ENCODE results near the gene HOXC10. TPM values are rescaled to one million over a fixed set of nuclear protein-coding genes. Genes with fewer than 3 reads are reported as not detected.

HOXC10 gene
- polyA plus RNA-seq (ENCODE audit: insufficient read length in 3 of 3) = 10 to 100 TPM; 63.5 to 68.8 (median 64.5) TPM

- peak; percentile 94 to 98 (median 97) for DNase-seq (ENCODE audit: low read depth in 3 of 3, low spot score in 2 of 3)
These were observed at the start of gene HOXC10 for GRCh38 chr12:53984901-53985691. TSS of gene HOXC10 (plus strand) at chr12:53985146. CDS start at chr12:53985260, 114 bp downstream.

GRCh38 chr12:53935383-53936341 is 49.3 kb upstream of the HOXC10 start:
- no peak for DNase-seq (ENCODE audit: low read depth in 3 of 3, low spot score in 2 of 3)

DNA sequence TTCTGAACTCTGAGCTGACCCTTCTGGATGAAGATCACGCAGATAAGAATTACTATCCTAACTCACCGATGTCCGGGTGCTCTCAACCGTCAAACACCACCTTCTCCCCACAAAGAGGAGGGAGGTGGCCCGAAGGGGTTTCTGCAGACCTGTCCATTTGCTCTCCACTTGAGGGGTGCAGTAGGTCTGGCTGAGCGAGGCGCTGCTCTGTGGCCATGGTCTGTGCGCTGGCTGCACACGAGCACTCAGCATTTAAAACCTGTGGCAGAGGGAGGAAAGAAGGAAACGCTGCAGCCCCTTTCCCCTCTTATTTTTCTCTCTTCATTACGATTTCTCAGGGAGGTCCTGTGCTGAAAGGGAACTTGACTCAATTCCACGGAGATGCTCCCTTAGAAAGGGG is 47.8 kb upstream of the HOXC10 start:
- DNase-seq (ENCODE audit: low read depth in 3 of 3, low spot score in 2 of 3) = no peak

DNA sequence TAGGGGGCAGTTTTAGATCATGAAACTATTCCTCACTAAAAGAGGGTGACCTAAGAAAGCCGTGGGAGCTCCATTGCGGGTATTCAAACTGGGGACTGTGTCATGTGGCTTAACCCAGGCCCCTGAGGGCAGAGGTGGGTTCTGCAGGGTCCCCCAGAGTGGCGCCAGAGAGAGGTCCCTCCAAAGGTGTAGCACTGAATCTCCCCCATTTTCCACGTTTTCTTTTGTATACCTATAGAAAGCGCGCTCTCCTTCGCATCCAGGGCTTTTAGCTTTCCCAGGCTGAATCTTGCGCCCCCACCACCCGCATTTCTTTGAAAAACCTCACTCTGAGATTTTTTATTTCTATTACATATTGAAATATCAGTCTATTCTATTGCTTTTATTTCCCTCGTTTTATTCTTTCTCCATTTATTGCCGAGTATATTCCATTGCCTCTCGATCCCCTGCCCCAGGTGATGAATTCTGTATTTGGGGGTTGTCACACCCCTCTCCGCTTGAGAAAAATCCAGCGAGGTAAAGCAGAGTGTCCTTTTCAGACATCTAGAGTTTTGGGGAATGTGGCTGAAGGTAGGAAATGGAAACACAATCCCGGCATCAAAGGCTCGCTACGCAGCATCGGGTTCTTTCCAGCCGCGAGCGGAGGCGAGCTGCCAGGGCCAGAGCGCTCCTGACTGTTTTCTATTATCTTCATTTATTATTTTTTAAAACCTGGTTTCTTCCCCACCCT is 47.2 kb upstream of the HOXC10 start:
- DNase-seq (ENCODE audit: low read depth in 3 of 3, low spot score in 2 of 3) = no peak

DNA sequence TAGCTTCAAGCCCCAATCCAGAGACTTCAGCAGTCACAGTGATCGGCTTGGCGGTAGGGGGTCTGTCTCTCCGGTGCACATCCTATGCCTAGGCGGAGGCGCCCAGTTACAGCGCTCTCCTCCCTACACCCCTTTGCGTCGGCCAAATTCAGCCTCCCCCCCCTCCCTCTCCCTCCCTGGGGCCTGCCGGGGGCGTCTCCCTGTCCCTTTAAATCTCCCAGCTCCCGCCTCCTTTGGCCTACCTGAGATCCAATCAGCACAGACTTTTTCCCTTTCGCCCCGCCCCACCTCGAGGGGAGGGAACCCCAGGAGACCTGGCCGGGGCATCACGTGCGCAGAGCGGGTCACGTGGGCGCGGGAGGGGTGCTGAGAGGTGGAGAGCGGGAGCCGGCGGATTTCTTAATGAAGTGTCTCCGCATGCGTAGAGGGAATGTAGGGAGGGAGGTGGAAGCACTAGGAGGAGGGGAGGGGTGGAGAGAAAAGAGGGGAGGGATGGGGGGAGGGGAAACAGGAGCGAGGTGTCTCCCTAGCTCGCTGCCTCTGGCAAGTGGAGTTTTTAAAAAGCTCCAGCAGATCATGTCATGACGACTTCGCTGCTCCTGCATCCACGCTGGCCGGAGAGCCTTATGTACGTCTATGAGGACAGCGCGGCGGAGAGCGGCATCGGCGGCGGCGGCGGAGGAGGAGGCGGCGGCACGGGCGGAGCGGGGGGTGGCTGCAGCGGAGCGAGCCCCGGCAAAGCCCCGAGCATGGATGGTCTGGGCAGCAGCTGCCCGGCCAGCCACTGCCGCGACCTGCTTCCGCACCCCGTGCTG is 46.4 kb upstream of the HOXC10 start, which contains the start of gene HOXC13:
TSS of gene HOXC13 (plus strand) at position 506 of the 815 bp plus-strand sequence. CDS start at position 582, 76 bp downstream.
- peak in 2 of 3 donors; percentile 70 to 83 for DNase-seq (ENCODE audit: low read depth in 3 of 3, low spot score in 2 of 3)

DNA sequence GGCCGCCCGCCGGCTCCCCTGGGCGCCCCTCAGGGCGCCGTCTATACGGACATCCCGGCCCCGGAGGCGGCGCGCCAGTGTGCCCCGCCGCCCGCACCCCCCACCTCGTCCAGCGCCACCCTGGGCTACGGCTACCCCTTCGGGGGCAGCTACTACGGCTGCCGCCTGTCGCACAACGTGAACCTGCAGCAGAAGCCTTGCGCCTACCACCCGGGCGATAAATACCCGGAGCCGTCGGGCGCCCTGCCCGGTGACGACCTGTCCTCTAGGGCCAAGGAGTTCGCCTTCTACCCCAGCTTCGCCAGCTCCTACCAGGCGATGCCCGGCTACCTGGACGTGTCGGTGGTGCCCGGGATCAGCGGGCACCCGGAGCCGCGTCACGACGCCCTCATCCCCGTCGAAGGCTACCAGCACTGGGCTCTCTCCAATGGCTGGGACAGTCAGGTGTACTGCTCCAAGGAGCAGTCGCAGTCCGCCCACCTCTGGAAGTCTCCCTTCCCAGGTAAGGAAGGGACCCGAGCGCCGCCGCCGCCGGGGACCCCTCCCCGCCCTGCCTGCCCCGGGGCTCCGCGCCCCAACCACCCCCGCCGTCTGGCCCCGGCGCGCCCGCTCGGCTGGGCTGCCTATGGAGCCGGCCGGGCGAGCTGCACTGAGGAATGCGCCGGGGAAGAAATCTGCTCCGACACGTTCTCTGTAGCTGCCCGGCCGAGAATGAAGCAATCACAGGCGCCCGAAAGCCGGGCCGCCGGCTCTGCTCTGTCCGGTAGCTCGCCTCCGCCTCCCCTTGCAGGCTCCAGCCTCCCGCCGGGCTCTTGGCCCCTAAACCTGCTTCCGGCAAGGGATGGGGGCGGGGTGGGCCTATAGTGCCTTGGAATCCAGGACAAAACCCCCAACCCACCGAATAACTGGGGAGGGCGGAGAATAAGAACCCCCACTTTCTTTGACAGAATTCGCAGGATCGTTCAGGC is 45.5 kb upstream of the HOXC10 start:
- no peak for DNase-seq (ENCODE audit: low read depth in 3 of 3, low spot score in 2 of 3)

DNA sequence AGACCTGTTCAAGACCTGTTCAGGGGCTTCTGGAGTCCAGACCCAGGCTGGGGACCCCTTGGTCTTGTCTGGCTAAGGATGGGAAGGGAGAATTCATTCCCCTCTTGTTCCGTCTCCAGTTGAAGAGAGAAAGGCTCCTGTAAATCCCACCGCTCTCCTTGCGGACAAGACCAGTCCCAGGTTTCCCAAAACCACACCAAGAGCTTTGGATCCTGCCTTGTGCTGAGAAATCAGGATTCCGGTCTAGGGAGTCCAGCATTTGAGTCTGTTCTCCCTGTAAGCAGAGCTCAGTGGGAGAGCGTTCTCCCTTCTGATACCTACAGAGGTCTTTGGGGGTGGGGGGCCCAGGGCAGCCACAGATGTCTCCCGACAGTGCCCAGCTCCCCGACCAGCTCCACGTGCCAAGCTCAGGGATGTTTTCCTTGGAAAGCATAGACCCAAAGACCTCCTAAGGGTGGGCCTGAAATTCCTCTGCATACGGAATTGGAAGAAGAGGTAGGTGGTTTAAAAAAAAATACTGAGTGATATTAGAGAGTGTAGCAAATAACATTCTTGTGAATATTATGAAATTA is 44.4 kb upstream of the HOXC10 start:
- DNase-seq (ENCODE audit: low read depth in 3 of 3, low spot score in 2 of 3) = no peak

DNA sequence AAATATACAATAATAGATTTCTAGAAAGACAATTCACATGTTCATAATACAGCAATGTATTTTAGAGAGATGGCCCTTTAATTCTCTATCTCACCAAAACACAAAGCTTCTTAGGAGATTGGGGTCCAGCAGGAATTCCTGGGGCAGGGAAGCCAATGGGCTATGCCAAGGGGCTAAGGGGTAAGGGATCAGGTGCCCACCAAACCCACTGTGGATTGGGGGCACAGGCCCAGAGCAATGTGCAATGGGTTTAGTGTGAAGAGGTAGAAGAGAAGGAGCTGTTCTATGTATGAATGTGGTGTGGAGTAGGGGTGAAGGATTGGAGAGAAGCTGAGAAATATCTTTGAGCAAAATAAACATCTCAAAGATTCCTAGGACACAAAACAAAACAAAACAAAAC is 43.8 kb upstream of the HOXC10 start:
- no peak for DNase-seq (ENCODE audit: low read depth in 3 of 3, low spot score in 2 of 3)

- DNase-seq (ENCODE audit: low read depth in 3 of 3, low spot score in 2 of 3) = no peak
These were observed 43.2 kb upstream of the HOXC10 start for GRCh38 chr12:53941750-53942149.

DNA sequence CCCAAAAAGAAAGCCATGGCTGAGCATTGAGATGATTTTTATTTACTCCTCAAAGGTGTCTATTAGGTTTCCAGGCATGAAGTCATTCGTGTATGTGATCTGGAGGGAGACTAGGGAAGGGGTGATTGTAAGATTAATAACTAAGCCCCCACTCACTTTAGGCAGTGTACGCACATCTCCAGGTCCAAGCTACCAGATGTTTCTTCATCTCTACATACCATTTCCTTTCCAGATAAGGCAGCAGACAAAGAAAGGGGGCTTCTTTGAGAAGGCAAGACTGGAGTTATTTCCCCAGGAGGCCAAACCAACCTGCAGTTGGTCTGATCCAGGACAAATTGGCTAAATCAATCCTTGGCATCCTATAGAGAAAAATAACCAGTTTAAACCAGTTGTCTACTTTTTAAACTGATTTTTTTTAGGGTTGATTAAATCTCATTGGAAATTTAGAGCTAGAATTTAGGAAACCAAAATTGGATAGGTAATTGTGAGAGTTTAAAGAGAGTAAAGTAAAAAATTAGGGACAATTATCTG is 42.4 kb upstream of the HOXC10 start:
- DNase-seq (ENCODE audit: low read depth in 3 of 3, low spot score in 2 of 3) = no peak

- DNase-seq (ENCODE audit: low read depth in 3 of 3, low spot score in 2 of 3) = no peak
These were observed 40.7 kb upstream of the HOXC10 start for GRCh38 chr12:53944209-53944608.

- no peak for DNase-seq (ENCODE audit: low read depth in 3 of 3, low spot score in 2 of 3)
These were observed 39.8 kb upstream of the HOXC10 start for GRCh38 chr12:53944907-53945847.

- no peak for DNase-seq (ENCODE audit: low read depth in 3 of 3, low spot score in 2 of 3)
These were observed 37.2 kb upstream of the HOXC10 start for GRCh38 chr12:53947743-53948142.

DNA sequence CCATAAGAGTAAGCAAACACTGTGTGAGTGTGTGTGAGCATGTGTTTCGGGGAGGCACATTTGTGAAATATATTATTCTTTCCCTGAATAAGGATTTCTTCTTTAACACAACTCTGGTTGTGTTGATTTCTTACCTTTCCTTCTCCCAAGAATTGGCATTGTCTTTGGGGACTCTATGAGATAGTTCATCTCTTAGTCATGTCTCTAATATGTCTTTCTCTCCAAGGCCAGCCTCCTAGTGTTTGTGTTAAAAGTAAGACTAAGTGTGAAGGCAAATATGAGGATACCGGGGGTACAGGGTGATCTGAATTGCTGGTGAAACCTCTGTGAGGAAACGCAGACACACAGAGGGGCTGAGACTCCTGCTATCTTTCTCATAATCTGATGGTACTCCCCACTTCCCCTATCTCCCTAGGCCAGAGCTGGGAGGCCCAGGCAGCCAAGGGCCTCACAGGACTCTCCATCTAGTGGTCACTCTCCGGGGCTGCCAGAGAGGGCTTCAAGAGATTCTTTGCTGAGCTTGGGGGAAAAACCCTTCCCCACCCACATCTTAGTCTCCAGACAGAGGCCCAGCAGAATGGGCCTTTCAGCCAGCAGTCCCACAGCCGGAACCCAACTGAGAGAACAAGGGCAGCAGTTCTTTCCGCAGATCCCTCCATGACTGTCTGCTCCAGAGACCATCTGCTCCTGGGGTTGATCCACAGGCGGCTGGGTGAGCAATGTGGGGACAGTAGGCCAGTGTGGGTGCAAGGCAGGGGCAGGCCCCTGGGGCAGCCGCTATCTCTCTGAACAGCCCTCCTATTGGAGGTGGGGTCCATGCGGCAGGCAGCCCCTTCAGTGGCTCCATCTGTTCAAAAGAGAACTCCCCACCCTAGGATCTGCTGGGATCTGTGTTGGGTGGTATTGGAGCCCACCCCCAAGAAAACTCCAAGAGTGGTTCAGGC is 36.0 kb upstream of the HOXC10 start:
- no peak for DNase-seq (ENCODE audit: low read depth in 3 of 3, low spot score in 2 of 3)

GRCh38 chr12:53949631-53950436 is 35.1 kb upstream of the HOXC10 start:
- no peak for DNase-seq (ENCODE audit: low read depth in 3 of 3, low spot score in 2 of 3)
